NCI-H1092 (cell line): ENCODE results near the gene SPATA31A6.
"Not testable (repeated sequence)": the region's sequence is repeated elsewhere in the genome, so short reads cannot be mapped to it uniquely, and the experiment has no call there.

Experiments
- DNase-seq: peaks from one replicate; lab custom pipeline; 2025; lab: John Stamatoyannopoulos, UW

The SPATA31A6 gene

DNA sequence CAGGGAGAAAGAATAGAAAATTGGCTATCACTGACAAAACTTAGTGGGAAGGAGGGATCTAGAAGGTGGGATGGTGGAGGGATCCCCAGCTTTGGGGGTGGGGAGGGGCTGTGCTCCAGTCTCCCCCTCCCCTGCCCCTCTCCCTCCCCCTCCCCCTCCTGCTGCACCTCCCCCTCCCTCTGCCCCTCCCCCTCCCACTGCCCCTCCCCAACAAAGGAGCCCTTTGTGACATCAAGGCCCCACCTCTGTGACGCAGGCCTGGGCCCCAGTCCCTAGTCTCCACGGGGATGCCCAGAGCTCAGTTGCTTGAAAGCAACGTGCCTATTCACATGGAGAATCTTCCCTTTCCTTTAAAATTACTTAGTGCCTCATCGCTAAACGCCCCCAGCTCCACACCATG is at the start of gene SPATA31A6:
Gene SPATA31A6, plus strand, starts transcription at position 301 of the 400 bp plus-strand sequence. Its CDS starts 29 bp downstream, at position 330.
- DNase-seq: not testable (repeated sequence)

- peak; percentile 7 for DNase-seq
These were observed 23.2 kb upstream of the SPATA31A6 start for GRCh38 chr9:42160299-42160698.

GRCh38 chr9:42219861-42220260 is 36.4 kb downstream of the SPATA31A6 start:
- not testable (repeated sequence) for DNase-seq

GRCh38 chr9:42223230-42223629 is 39.8 kb downstream of the SPATA31A6 start:
- DNase-seq: not testable (repeated sequence)

DNA sequence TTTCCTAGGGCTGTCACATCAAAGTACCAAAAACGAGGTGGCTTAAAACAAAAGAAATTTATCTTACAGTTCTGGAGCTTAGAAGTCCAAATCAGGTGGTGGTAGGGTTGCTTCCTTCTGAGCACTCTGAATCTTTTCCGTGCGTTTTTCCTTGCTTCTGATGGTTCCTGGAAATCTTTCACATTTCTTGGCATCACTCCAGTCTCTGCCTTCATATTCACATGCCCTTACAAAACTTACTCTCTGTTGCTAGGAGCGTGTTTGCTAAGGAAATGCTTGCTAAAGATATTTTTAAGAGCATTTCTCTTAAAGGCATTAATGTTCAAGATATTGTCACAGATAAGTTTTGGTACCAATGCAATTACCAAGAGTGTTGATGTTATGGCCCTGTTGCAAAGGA is 49.6 kb downstream of the SPATA31A6 start:
- DNase-seq: not testable (repeated sequence)

DNA sequence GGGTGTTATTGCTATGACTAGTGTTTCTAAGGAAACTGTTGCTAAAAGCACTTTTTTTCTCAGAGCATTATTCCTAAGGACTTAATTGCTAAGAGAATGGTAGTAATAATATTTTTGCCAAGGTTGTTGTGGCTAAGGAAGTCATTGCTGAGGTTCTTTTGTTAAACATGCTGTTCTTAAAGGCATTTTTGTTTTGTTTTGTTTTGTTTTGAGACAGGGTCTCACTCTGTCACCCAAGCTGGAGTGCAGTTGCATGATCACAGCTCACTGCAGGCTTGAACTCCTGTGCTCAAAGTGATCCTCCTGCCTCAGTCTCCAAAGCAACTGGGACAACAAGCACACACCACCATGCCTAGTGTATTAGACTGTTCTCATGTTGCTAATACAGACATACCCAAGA is 51.2 kb downstream of the SPATA31A6 start:
- DNase-seq: not testable (repeated sequence)

DNA sequence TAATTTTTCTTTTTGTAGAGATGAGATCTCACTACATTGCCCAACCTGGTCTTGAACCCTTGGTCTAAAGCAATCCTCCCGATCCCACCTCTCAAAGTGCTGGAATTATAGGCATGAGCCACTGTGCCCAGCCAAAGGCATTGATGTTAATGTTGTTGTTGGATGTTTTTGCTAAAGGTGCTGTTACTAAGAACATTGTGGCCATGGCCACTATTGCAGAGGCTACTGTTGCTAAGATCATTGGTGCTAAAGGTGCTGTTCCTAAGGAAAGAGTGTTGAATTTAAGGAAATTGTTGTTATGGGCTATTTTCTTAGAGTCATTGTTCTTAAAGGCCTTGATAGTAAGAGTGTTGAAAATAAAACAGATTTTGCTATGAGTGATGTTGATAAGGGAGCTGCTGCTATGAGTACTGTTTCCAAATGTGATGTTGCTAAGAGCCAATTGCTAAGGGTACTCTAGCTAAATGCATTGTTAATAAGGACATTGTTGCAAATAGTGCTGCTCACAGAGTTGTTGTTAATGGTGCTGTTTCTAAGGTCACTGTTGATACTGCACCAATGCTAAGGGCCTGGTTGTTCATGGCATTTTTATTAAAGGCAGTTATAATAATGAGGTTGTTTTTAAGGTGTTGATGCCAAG is 52.0 kb downstream of the SPATA31A6 start:
- not testable (repeated sequence) for DNase-seq

DNA sequence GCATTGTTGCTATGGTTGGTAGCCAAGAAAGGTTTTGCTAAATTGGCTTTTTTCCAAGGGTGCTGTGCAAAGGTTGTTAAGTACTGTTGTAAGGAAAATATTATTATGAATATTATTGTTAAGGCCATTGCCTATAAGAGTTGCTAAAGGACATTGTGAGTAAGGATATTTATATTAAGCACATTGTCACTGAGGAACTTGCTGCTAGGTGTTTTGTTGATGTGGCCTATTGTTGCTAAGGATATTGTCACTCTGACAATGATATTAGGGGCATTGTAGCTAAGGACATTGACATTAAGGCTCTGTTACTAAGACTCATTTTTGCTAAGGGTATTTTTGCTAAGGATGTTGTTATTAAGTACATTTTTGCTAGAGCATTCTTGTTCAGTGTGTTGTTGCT is 52.6 kb downstream of the SPATA31A6 start:
- DNase-seq: not testable (repeated sequence)

- not testable (repeated sequence) for DNase-seq
These were observed 53.9 kb downstream of the SPATA31A6 start for GRCh38 chr9:42237381-42237780.

DNA sequence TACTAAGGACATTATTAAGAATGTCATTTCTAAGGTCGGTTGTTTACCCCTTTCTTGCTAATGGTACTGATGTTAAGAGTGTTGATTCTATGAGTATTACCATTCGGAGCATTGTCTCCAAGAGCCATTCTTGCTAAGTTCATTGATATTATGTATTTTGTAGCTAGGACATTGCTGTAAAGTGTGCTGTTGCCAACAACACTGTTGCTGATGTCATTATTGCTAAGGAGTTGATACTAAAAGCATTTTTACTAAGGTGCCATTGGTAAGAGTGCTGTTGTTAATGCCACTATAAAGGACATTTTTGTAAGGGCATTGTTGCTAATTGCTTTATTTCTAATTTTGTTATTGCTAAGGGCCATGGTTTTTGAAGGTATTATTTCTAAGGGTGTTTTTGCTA is 55.4 kb downstream of the SPATA31A6 start:
- not testable (repeated sequence) for DNase-seq
